ENCODE measurements around the gene RAB27B. TPM values are rescaled to one million over a fixed set of nuclear protein-coding genes. Genes with fewer than 3 reads are reported as not detected.

The RAB27B gene
- total and polyA plus RNA-seq, 10 of the 15 experiments (the other 5 are each of a cell fraction or from before 2014, with no cell fraction given) = under 0.01 to 0.03 TPM; not detected in 8

GRCh38 chr18:54860941-54861340 is 32.7 kb downstream of the RAB27B start:
- ChIA-PET CTCF (no interaction called here), RAD21 (ENCODE audit: unreplicated experiment) (no interaction called here), POLR2A (no interaction called here), SMC1A (ENCODE audit: uncharacterized antibody, unreplicated experiment) (no interaction called here)
- Histone ChIP-seq H3K27me3 (replicated peaks in 1 of 2; ENCODE audit: control insufficient read depth in 2 of 2, insufficient read depth in 2 of 2, low read length in 1 of 2) (no peaks in the 10 kb centered on the region), H3K9me3 (replicated peaks; ENCODE audit: control insufficient read depth, insufficient read depth, low read length) (no peaks in the 10 kb centered on the region), H3K36me3 (ENCODE audit: control insufficient read depth in 2 of 2, insufficient read depth in 2 of 2, low read length in 1 of 2) (no peaks in the 10 kb centered on the region), H3K4me1 (ENCODE audit: control insufficient read depth, insufficient read depth, low read length) (no peaks in the 10 kb centered on the region), H3K27ac (ENCODE audit: control insufficient read depth, insufficient read depth) (no peak overlapping the region), H3K79me2 (ENCODE audit: control insufficient read depth, insufficient read depth, low read length) (no peaks in the 10 kb centered on the region), H3K4me3 (no peak overlapping the region), H3K9ac (ENCODE audit: control insufficient read depth, insufficient read depth, low read length) (no peak overlapping the region), H4K20me1 (ENCODE audit: control insufficient read depth, insufficient read depth) (no peaks in the 10 kb centered on the region), H2AFZ (ENCODE audit: control insufficient read depth, low read depth, low read length) (no peak overlapping the region), H3K4me2 (ENCODE audit: control insufficient read depth, insufficient read depth) (no peak overlapping the region)
- ATAC-seq (no peak), FAIRE-seq (no peak), DNase-seq (ENCODE audit: low read depth, low spot score) (no peak)
- in situ Hi-C loops (cut with MboI) (no loop called here), intact Hi-C loops (cut with micrococcal nuclease; ENCODE audit: unreplicated experiment) (no loop called here)
- WGBS (ENCODE audit: insufficient coverage, insufficient replicate concordance, low lambda C conversion rate, missing lambda C conversion rate) = 6% methylated on average over 1 of the region's 1 CpG
- no TSS peak for BruUV-seq (replicated peaks)
- TF ChIP-seq ZNF384 (IDR thresholded peaks at IDR 0.05; ENCODE audit: borderline replicate concordance, low read depth, low read length) (no peak), CTCF (IDR thresholded peaks at IDR 0.05 in 2 of 3, conservative IDR thresholded peaks at IDR 0.05 in 1 of 3; ENCODE audit: control insufficient read depth in 2 of 3, extremely low read depth in 1 of 3, insufficient read depth in 1 of 3, low read depth in 3 of 3, low read length in 3 of 3) (no peak), ATF7 (IDR thresholded peaks at IDR 0.05; ENCODE audit: low read depth) (no peak), SMC3 (IDR thresholded peaks at IDR 0.05; ENCODE audit: borderline replicate concordance, low read length) (no peak), ZBTB40 (IDR thresholded peaks at IDR 0.05; ENCODE audit: borderline replicate concordance) (no peak), IRF4 (IDR thresholded peaks at IDR 0.05; ENCODE audit: low read depth, low read length) (no peak), POLR2AphosphoS2 (IDR thresholded peaks at IDR 0.05; ENCODE audit: low read depth, low read length) (no peak)
